HepG2 (cell line): ENCODE data around the gene ATP2B2. TPM values are rescaled to one million over a fixed set of nuclear protein-coding genes. Genes with fewer than 3 reads are reported as not detected.

ENCODE experiments used
- ATAC-seq: fragments of 200-7000 bp; cut with Tn5 transposase; 3 replicates; pipeline ENCODE4 v1.9.1; 2020; ENCODE audit warnings: mild to moderate bottlenecking, moderate library complexity
- BruUV-seq: library from RNA; stranded (reverse); fragments of 400-500 nt; replicated peaks from 2 replicates; lab custom pipeline; 2021; lab: Mats Ljungman, UMichigan
- CTCF ChIA-PET: fragments of 300-600 bp; formaldehyde crosslinking; extraction: SDS; loops from one replicate; lab custom pipeline; 2021; ENCODE audit warnings: low total read pairs, inconsistent platforms, low intra/inter-chr PET ratio; lab: Yijun Ruan, JAX
- POLR2A ChIA-PET: fragments of 350-600 bp; sonication (Branson Sonifier 250); formaldehyde crosslinking; loops from one replicate; lab custom pipeline; 2020; ENCODE audit warnings: antibody characterized with exemption, inconsistent platforms; lab: Yijun Ruan, JAX
- DNase-seq: peaks from one replicate; pipeline ENCODE4 v3.0.0-alpha.2; 2015; ENCODE audit warnings: low spot score
- FAIRE-seq: peaks from 3 replicates; lab custom pipeline; 2011; peaks lifted over from hg19 to GRCh38; lab: Jason Lieb, UNC
- H2AFZ ChIP-seq: one replicate; pipeline ENCODE4 v1.6.1; 2011; ENCODE audit warnings: low read length, inconsistent platforms
- H3K27ac ChIP-seq: fragments of 300-600 bp; 3 replicates; pipeline ENCODE4 v1.8.0; 2011; ENCODE audit warnings: mixed run types, mild to moderate bottlenecking, mixed read lengths, low read length, inconsistent platforms; ENCODE audit not compliant: insufficient read depth; ENCODE audit errors: extremely low read length
- H3K27me3 ChIP-seq, 2 experiments: fragments of 200-600 bp in 1 of 2; 2 replicates in 1 of 2; 3 replicates in 1 of 2; pipeline versions ENCODE4 v1.6.0 to v1.8.0; 2011; ENCODE audit warnings: low read length in 2 of 2, mild to moderate bottlenecking in 2 of 2, moderate library complexity in 2 of 2, inconsistent platforms in 1 of 2; ENCODE audit not compliant: insufficient read depth in 2 of 2, control insufficient read depth in 1 of 2
- H3K36me3 ChIP-seq, 2 experiments: fragments of 200-600 bp in 1 of 2; replicated peaks in 1 of 2; 2 replicates in 1 of 2; 3 replicates in 1 of 2; pipeline versions ENCODE4 v1.5.1 to v1.8.0; 2011; ENCODE audit warnings: low read length in 2 of 2, inconsistent platforms in 1 of 2; ENCODE audit not compliant: insufficient read depth in 2 of 2, control insufficient read depth in 1 of 2
- H3K4me1 ChIP-seq: 2 replicates; pipeline ENCODE4 v1.5.1; 2012; ENCODE audit warnings: low read length, inconsistent platforms; ENCODE audit not compliant: insufficient read depth
- H3K4me2 ChIP-seq: 2 replicates; pipeline ENCODE4 v1.6.0; 2011; ENCODE audit warnings: low read depth, low read length, inconsistent platforms
- H3K4me3 ChIP-seq, 3 experiments: fragments of 200-600 bp in 1 of 3; sonication (generic), shearing (Covaris generic) in 1 of 3; replicated peaks in 1 of 3; 2 replicates each; pipeline ENCODE4 v1.5.1; 2011 to 2016; ENCODE audit warnings: low read length in 3 of 3, inconsistent platforms in 2 of 3, low read depth in 2 of 3, mild to moderate bottlenecking in 2 of 3, control low read depth in 1 of 3, mixed read lengths in 1 of 3; ENCODE audit not compliant: insufficient read depth in 1 of 3
- H3K79me2 ChIP-seq: one replicate; pipeline ENCODE4 v1.6.1; 2011; ENCODE audit warnings: low read length, inconsistent platforms; ENCODE audit not compliant: insufficient read depth
- H3K9ac ChIP-seq: 2 replicates; pipeline ENCODE4 v1.6.0; 2011; ENCODE audit warnings: mild to moderate bottlenecking, low read depth, low read length, inconsistent platforms; ENCODE audit not compliant: insufficient read depth
- H3K9me3 ChIP-seq: 2 replicates; pipeline ENCODE4 v1.5.1; 2012; ENCODE audit warnings: mild to moderate bottlenecking, low read length
- H4K20me1 ChIP-seq: 2 replicates; pipeline ENCODE4 v1.6.0; 2011; ENCODE audit warnings: inconsistent platforms, mild to moderate bottlenecking, low read length, moderate library complexity; ENCODE audit not compliant: insufficient read depth
- NCOA1 ChIP-seq: sonication (generic); formaldehyde crosslinking; IDR thresholded peaks from 2 replicates; pipeline ENCODE4 v1.9.0; 2021; ENCODE audit warnings: missing genetic modification reagents
- STAG1 ChIP-seq: sonication (generic); formaldehyde crosslinking; IDR thresholded peaks from 2 replicates; pipeline ENCODE4 v1.4.0; 2020; ENCODE audit warnings: missing genetic modification reagents
- ZBTB21 ChIP-seq: sonication (generic); formaldehyde crosslinking; IDR thresholded peaks from 2 replicates; pipeline ENCODE4 v1.4.0; 2020; ENCODE audit warnings: missing genetic modification reagents
- ZBTB33 ChIP-seq: sonication (generic); formaldehyde crosslinking; IDR thresholded peaks from 2 replicates; pipeline ENCODE4 v1.4.0; 2020; ENCODE audit warnings: missing genetic modification reagents
- ZNF687 ChIP-seq: sonication (generic); formaldehyde crosslinking; IDR thresholded peaks from 2 replicates; pipeline ENCODE4 v1.5.1; 2020; ENCODE audit warnings: mild to moderate bottlenecking, missing genetic modification reagents, moderate library complexity
- WGBS: methylation state at CpG from one replicate; pipeline ENCODE4 v1.1.6; 2017; ENCODE audit warnings: low lambda C conversion rate; 5-methylcytosine and 5-hydroxymethylcytosine counted together
- in situ Hi-C: cut with HindIII; loops from 2 replicates; pipeline ENCODE4 v1.10.0; 2017; ENCODE audit warnings: low pct_unique_long_range_greater_than_20kb; ENCODE audit not compliant: extremely low pct_ligation_motif_present
- intact Hi-C: fragments of 100-400 bp; cut with micrococcal nuclease; formaldehyde crosslinking; loops from one replicate; pipeline ENCODE4 v1.10.0; 2022; ENCODE audit not compliant: unreplicated experiment
- polyA plus RNA-seq, 8 experiments: library from polyadenylated mRNA; depleted of rRNA in 3 of 8; stranded (reverse) in 7 of 8; unstranded in 1 of 8; fragments of >200 nt; fragmentation: Illumina TruSeq in 4 of 8; extraction: Trizol in 4 of 8; gene quantifications; 2 replicates each; pipeline versions ENCODE4 v1.2.1 to v1.2.3, GENCODE V29; 2011 to 2016; ENCODE audit warnings: low read depth in 4 of 8, missing spikeins in 1 of 8, mixed read lengths in 1 of 8; ENCODE audit not compliant: insufficient read depth in 1 of 8
- total RNA-seq, 5 experiments: library from RNA; depleted of rRNA; stranded (reverse); fragments of >200 nt; fragmentation: Illumina TruSeq; extraction: Trizol; gene quantifications; 2 replicates each; pipeline ENCODE4 v1.2.3, GENCODE V29; 2016; ENCODE audit warnings: low read depth in 1 of 5
- TF ChIP-seq, protein P1 (sequence below): sonication (generic); formaldehyde crosslinking; IDR thresholded peaks from 2 replicates; pipeline ENCODE4 v1.5.0; 2020; ENCODE audit warnings: missing genetic modification reagents, mild to moderate bottlenecking, borderline replicate concordance
- TF ChIP-seq, protein P2 (sequence below): IDR thresholded peaks from 2 replicates; pipeline ENCODE4 v1.6.1; 2016; ENCODE audit warnings: low read depth

ATP2B2 gene
- total and polyA plus RNA-seq, 2 of the 13 experiments (the other 11 are each of a cell fraction or from before 2014, with no cell fraction given), result 1.5 to 2.3 TPM

DNA sequence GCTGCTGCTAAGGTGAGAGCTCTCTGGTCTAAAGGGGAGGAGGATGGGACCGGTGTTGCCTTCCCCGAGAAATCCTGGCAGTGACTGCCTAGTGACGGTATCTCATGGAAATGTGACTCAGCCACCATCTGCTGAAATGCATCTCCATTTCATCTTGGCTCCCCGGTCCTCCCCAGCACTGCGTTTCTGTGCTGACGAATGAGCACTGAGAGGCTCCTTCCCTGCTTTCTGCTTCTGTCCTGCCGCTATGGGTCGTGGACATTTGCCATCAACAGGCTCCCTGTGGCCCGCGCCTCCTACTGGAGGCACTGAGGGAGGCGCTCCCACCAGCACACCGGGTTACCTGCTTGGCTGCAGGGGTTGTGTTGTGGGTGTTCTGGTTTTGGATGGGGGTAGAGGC, 170.9 kb downstream of the ATP2B2 start (continued):
- TF ChIP-seq ZBTB33 (CRISPR knock-in tag) (peak; percentile 98), ZNF687 (CRISPR knock-in tag) (peak; percentile 7; the same call in 1 of the 2 replicates), STAG1 (CRISPR knock-in tag) (peak; percentile 56), ZBTB21 (CRISPR knock-in tag) (no peak)
- TF ChIP-seq, protein P1, sequence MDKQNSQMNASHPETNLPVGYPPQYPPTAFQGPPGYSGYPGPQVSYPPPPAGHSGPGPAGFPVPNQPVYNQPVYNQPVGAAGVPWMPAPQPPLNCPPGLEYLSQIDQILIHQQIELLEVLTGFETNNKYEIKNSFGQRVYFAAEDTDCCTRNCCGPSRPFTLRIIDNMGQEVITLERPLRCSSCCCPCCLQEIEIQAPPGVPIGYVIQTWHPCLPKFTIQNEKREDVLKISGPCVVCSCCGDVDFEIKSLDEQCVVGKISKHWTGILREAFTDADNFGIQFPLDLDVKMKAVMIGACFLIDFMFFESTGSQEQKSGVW, result no peak

GRCh38 chr3:10334042-10334441, 171.3 kb downstream of the ATP2B2 start:
- H4K20me1 ChIP-seq, result no peaks in the 10 kb centered on the region
- in situ Hi-C loops, result no loop called here

More at GRCh38 chr3:10334042-10334441, 171.3 kb downstream of the ATP2B2 start:
- no peaks in the 10 kb centered on the region for H3K9me3 ChIP-seq
- no peaks in the 10 kb centered on the region for H3K36me3 ChIP-seq
- no peak overlapping the region for H3K4me3 ChIP-seq
- intact Hi-C loops, result no loop called here
- 0 out of 2 replicates have a peak overlapping the region, but pooled peaks have one; percentile 10 for H3K4me2 ChIP-seq
- DNase-seq, result no peak
- WGBS, result 92% methylated on average over 7 of the region's 11 CpGs
- no peak for FAIRE-seq
- BruUV-seq, result no TSS peak
- no peaks in the 10 kb centered on the region for H3K79me2 ChIP-seq
- no peak overlapping the region for H3K27ac ChIP-seq
- POLR2A ChIA-PET, result no interaction called here
- no peak for TF ChIP-seq NCOA1 (CRISPR knock-in tag)
- TF ChIP-seq, protein P2, sequence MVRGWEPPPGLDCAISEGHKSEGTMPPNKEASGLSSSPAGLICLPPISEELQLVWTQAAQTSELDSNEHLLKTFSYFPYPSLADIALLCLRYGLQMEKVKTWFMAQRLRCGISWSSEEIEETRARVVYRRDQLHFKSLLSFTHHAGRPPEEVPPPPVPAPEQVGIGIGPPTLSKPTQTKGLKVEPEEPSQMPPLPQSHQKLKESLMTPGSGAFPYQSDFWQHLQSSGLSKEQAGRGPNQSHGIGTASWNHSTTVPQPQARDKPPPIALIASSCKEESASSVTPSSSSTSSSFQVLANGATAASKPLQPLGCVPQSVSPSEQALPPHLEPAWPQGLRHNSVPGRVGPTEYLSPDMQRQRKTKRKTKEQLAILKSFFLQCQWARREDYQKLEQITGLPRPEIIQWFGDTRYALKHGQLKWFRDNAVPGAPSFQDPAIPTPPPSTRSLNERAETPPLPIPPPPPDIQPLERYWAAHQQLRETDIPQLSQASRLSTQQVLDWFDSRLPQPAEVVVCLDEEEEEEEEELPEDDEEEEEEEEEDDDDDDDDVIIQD (CRISPR knock-in tag), result no peak
- H3K27me3 ChIP-seq, result peaks cover 0 to 15% of the 10 kb centered on the region in 2 experiments; a peak in 3 of 5 replicates
- ATAC-seq, result no peak
- CTCF ChIA-PET, result no interaction called here
- H2AFZ ChIP-seq, result no peak overlapping the region
- H3K9ac ChIP-seq, result no peak overlapping the region
- peaks cover 44% of the 10 kb centered on the region for H3K4me1 ChIP-seq
